ENCODE measurements around the gene PLXDC1. TPM values are rescaled to one million over a fixed set of nuclear protein-coding genes. Genes with fewer than 3 reads are reported as not detected.

Gene PLXDC1
- total RNA-seq, 1 donor from 2014 or later = 37.4 TPM

DNA sequence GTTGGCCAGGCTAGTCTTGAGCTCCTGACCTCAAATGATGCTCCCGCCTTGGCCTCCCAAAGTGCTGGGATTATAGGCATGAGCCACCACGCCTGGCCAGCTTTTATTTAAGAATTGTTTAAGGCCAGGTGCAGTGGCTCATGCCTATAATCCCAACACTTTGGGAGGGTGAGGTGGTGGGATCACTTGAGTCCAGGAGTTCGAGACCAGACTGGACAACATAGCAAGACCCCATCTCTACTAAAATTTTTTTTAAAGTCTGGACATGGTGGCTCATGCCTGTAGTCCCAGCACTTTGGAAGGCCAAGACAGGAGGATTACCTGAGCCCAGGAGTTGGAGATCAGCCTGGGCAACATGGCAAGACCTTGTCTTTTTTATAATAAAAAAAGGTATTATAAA lies 5.2 kb downstream of the PLXDC1 start:
- no peaks in the 10 kb centered on the region for H3K9me3 Mint-ChIP-seq (ENCODE audit: low read depth)
- no peak for DNase-seq (ENCODE audit: low spot score)
- peaks cover 33% of the 10 kb centered on the region for H3K4me1 Mint-ChIP-seq (ENCODE audit: low read depth)
- H3K4me3 Mint-ChIP-seq (ENCODE audit: unreplicated experiment) = no peak overlapping the region
- TF ChIP-seq, protein P1, sequence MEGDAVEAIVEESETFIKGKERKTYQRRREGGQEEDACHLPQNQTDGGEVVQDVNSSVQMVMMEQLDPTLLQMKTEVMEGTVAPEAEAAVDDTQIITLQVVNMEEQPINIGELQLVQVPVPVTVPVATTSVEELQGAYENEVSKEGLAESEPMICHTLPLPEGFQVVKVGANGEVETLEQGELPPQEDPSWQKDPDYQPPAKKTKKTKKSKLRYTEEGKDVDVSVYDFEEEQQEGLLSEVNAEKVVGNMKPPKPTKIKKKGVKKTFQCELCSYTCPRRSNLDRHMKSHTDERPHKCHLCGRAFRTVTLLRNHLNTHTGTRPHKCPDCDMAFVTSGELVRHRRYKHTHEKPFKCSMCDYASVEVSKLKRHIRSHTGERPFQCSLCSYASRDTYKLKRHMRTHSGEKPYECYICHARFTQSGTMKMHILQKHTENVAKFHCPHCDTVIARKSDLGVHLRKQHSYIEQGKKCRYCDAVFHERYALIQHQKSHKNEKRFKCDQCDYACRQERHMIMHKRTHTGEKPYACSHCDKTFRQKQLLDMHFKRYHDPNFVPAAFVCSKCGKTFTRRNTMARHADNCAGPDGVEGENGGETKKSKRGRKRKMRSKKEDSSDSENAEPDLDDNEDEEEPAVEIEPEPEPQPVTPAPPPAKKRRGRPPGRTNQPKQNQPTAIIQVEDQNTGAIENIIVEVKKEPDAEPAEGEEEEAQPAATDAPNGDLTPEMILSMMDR (IDR thresholded peaks at IDR 0.05) = no peak
- no peak overlapping the region for H3K27ac Mint-ChIP-seq (ENCODE audit: unreplicated experiment)
- H3K27me3 Mint-ChIP-seq (ENCODE audit: low read depth) = no peaks in the 10 kb centered on the region
- no peaks in the 10 kb centered on the region for H3K36me3 Mint-ChIP-seq (ENCODE audit: low read depth)

DNA sequence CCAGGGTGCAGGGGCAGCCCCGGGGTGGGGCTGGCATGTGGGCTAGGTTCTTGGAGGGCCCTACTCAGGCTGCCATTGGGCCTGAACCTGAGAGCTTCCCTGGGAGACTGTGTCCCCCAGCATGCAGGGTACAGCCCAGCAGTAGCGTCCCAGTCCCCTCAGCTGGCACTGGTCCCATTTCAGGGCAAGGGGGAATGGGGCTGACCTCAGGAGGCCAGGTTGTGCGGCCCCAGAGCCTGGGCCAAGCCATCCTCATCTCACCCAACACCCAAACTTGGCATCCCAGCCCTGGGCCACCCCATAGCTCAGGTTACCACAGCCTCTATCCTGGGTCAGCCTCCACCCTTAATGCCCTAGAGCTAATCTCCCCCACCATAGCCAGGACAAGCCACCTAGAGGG lies 6.3 kb downstream of the PLXDC1 start:
- no peaks in the 10 kb centered on the region for H3K9me3 Mint-ChIP-seq (ENCODE audit: low read depth)
- H3K4me1 Mint-ChIP-seq (ENCODE audit: low read depth) = peaks cover 29% of the 10 kb centered on the region
- no peaks in the 10 kb centered on the region for H3K36me3 Mint-ChIP-seq (ENCODE audit: low read depth)
- DNase-seq (ENCODE audit: low spot score) = no peak
- no peak overlapping the region for H3K27ac Mint-ChIP-seq (ENCODE audit: unreplicated experiment)
- H3K4me3 Mint-ChIP-seq (ENCODE audit: unreplicated experiment) = no peak overlapping the region
- H3K27me3 Mint-ChIP-seq (ENCODE audit: low read depth) = no peaks in the 10 kb centered on the region
- TF ChIP-seq, protein P1 (IDR thresholded peaks at IDR 0.05) = no peak

DNA sequence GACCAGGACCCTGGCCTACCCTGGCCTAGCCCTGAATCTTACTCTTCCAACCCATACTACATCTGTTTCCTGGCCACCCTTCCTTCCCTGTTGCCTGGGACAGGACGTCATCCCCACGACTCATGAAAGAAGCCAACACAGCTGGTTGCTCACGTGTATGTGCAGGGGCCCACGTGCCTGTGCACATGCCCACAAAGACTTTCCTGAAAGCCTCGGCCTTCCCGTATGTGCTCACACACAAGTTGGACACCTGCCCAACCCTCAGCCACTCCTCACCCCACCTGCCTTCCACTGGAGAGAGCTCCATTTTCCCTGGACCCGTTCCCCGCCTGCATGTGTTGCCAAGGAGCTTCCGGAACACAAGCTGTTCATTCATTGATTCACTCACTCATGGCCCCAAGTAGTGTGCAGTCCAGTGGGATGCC lies 7.0 kb downstream of the PLXDC1 start:
- TF ChIP-seq, protein P1 (IDR thresholded peaks at IDR 0.05) = no peak
- Mint-ChIP-seq H3K4me1 (ENCODE audit: low read depth) (peaks cover 27% of the 10 kb centered on the region), H3K9me3 (ENCODE audit: low read depth) (no peaks in the 10 kb centered on the region), H3K4me3 (ENCODE audit: unreplicated experiment) (no peak overlapping the region), H3K27ac (ENCODE audit: unreplicated experiment) (no peak overlapping the region), H3K36me3 (ENCODE audit: low read depth) (no peaks in the 10 kb centered on the region), H3K27me3 (ENCODE audit: low read depth) (no peaks in the 10 kb centered on the region)
- no peak for DNase-seq (ENCODE audit: low spot score)

DNA sequence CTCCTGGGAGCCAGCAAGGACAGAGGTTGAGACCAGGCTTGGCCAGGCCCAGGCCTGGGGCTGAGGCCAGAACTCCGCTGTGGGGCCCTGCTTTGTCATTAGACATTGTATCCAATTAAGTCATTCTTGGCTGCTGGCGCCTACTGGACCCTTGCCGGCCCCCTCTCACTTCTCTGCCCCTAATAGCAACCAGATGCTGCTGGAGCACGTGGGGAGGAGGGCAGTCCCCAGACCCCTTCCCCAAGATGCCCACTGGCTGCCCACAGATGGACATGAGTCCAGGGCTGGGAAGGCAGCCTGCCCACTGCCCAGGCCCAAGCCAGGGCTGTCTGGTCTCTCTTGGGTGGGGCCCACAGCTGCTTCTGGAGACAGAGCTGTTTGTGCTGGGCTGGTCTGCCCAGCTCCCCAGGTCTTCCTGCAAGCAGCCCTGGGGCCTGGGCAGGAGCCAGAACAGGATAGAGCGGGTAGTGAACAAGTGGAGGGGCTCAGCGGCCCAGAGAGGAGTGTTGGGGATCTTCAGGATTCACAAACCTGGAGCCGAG lies 7.8 kb downstream of the PLXDC1 start:
- no peak for DNase-seq (ENCODE audit: low spot score)

DNA sequence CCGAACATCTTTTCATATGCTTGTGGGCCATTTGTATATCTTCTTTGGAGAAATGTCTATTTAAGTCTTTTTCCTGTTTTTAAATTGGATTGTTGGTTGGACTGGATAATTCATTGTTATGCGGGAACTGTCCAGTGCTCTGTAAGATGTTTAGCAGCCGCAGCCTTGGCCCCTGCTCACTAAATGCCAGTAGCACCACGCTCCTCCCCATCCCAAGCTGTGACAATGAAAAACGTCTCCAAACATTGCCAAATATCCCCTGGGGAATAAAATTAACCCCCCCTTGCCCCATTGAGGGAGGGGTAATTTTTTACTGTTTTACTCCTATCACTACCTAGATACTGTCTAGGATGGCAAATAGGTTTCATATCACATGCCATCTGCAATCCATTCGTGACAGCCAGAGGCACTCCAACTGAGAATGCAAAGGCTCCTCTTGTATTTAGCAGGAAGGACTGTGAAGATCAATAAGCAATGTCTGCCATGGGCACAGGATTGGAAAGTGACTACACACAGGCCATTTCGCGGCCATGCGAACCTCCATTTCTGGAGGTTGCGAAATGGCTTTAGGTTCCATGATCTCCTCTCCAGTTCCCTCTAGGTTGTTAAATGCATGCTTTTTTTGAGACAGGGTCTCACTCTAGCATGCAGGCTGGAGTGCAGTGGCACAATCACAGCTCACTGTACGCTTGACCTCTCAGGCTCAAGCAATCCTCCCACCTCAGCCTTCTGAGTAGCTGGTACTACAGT lies 9.3 kb downstream of the PLXDC1 start:
- H3K4me1 Mint-ChIP-seq (ENCODE audit: low read depth) = peaks cover 45% of the 10 kb centered on the region
- no peaks in the 10 kb centered on the region for H3K27me3 Mint-ChIP-seq (ENCODE audit: low read depth)
- no peaks in the 10 kb centered on the region for H3K36me3 Mint-ChIP-seq (ENCODE audit: low read depth)
- H3K9me3 Mint-ChIP-seq (ENCODE audit: low read depth) = no peaks in the 10 kb centered on the region
- TF ChIP-seq, protein P1 (IDR thresholded peaks at IDR 0.05) = no peak
- no peak for DNase-seq (ENCODE audit: low spot score)
- no peak overlapping the region for H3K27ac Mint-ChIP-seq (ENCODE audit: unreplicated experiment)
- H3K4me3 Mint-ChIP-seq (ENCODE audit: unreplicated experiment) = no peak overlapping the region

More for the DNA sequence above, 7.8 kb downstream of the PLXDC1 start:
- TF ChIP-seq, protein P1 (IDR thresholded peaks at IDR 0.05) = no peak
- Mint-ChIP-seq H3K4me1 (ENCODE audit: low read depth) (peaks cover 30% of the 10 kb centered on the region), H3K27ac (ENCODE audit: unreplicated experiment) (peak overlapping the region; percentile 71), H3K4me3 (ENCODE audit: unreplicated experiment) (no peak overlapping the region), H3K36me3 (ENCODE audit: low read depth) (no peaks in the 10 kb centered on the region), H3K9me3 (ENCODE audit: low read depth) (no peaks in the 10 kb centered on the region), H3K27me3 (ENCODE audit: low read depth) (no peaks in the 10 kb centered on the region)

Data from chondrocyte (in vitro differentiated cells).